IPS DF 6.9 (cell line): ENCODE data around the gene DENND4C.
A peak's percentile ranks its signal among the peaks of the same experiment; 100 is the strongest.
"Not testable (repeated sequence)": the region's sequence is repeated elsewhere in the genome, so short reads cannot be mapped to it uniquely, and the experiment has no call there.

Experiments
- DNase-seq: peaks from one replicate; pipeline ENCODE4 v3.0.0-alpha.2; 2013; ENCODE audit warnings: low read depth, low spot score
- H3K27ac ChIP-seq: one replicate; pipeline ENCODE4 v1.5.1; 2013; ENCODE audit warnings: low read length, control low read depth
- H3K27me3 ChIP-seq: 2 replicates; pipeline ENCODE4 v1.6.1; 2013; ENCODE audit warnings: mild to moderate bottlenecking, low read length; ENCODE audit not compliant: control insufficient read depth, insufficient read depth
- H3K36me3 ChIP-seq: 2 replicates; pipeline ENCODE4 v1.6.1; 2013; ENCODE audit warnings: low read length; ENCODE audit not compliant: control insufficient read depth, insufficient read depth
- H3K4me1 ChIP-seq: 2 replicates; pipeline ENCODE4 v1.6.1; 2013; ENCODE audit warnings: low read length; ENCODE audit not compliant: control insufficient read depth, insufficient read depth
- H3K4me3 ChIP-seq: 2 replicates; pipeline ENCODE4 v1.5.1; 2013; ENCODE audit warnings: mild to moderate bottlenecking, low read length
- H3K9me3 ChIP-seq: 2 replicates; pipeline ENCODE4 v1.6.1; 2013; ENCODE audit warnings: low read length, inconsistent platforms; ENCODE audit not compliant: control insufficient read depth, insufficient read depth
- WGBS: extraction: QIAGEN DNeasy Blood & Tissue Kit; methylation state at CpG from one replicate; pipeline ENCODE4 v1.1.7; 2013; ENCODE audit warnings: mixed read lengths, missing lambda C conversion rate; ENCODE audit not compliant: insufficient read length, insufficient coverage; 5-methylcytosine and 5-hydroxymethylcytosine counted together

DENND4C gene

GRCh38 chr9:19408316-19408692 lies 177.8 kb downstream of the DENND4C start:
- no peak overlapping the region for H3K27ac ChIP-seq
- H3K4me1 ChIP-seq: no peaks in the 10 kb centered on the region
- DNase-seq: no peak
- no peaks in the 10 kb centered on the region for H3K27me3 ChIP-seq
- no CpG with 5 or more reads among the region's 20 CpGs for WGBS
- H3K9me3 ChIP-seq: no peaks in the 10 kb centered on the region
- peak overlapping the region; percentile 52; the same call in 1 of the 2 replicates for H3K4me3 ChIP-seq
- H3K36me3 ChIP-seq: no peaks in the 10 kb centered on the region

GRCh38 chr9:19408693-19409400 lies 178.4 kb downstream of the DENND4C start, which contains the start of gene ACER2:
TSS of gene ACER2 (plus strand) at chr9:19409009. CDS start at chr9:19409085, 76 bp downstream.
- H3K27me3 ChIP-seq: no peaks in the 10 kb centered on the region
- H3K36me3 ChIP-seq: no peaks in the 10 kb centered on the region
- no peaks in the 10 kb centered on the region for H3K9me3 ChIP-seq
- peak; percentile 66 for DNase-seq
- no peak within 1 kb of the TSS for H3K27ac ChIP-seq
- peak within 1 kb of the TSS; percentile 52 for H3K4me3 ChIP-seq
- H3K4me1 ChIP-seq: no peaks in the 10 kb centered on the region
- no CpG with 5 or more reads among the region's 61 CpGs for WGBS

GRCh38 chr9:19409401-19410194 lies 179.1 kb downstream of the DENND4C start:
- no peak for DNase-seq
- H3K9me3 ChIP-seq: no peaks in the 10 kb centered on the region
- WGBS: no CpG with 5 or more reads among the region's 17 CpGs
- H3K4me3 ChIP-seq: peak overlapping the region; percentile 52; the same call in 1 of the 2 replicates
- H3K27ac ChIP-seq: no peak overlapping the region
- no peaks in the 10 kb centered on the region for H3K4me1 ChIP-seq
- H3K27me3 ChIP-seq: no peaks in the 10 kb centered on the region
- no peaks in the 10 kb centered on the region for H3K36me3 ChIP-seq

GRCh38 chr9:19410195-19410503 lies 179.7 kb downstream of the DENND4C start:
- Histone ChIP-seq H3K4me3 (no peak overlapping the region), H3K27me3 (no peaks in the 10 kb centered on the region), H3K27ac (no peak overlapping the region), H3K9me3 (no peaks in the 10 kb centered on the region), H3K36me3 (no peaks in the 10 kb centered on the region), H3K4me1 (no peaks in the 10 kb centered on the region)
- no CpG with 5 or more reads among the region's 2 CpGs for WGBS
- no peak for DNase-seq

- no CpG with 5 or more reads among the region's 2 CpGs for whole genome bisulfite sequencing
- H3K4me1 ChIP-seq: no peaks in the 10 kb centered on the region
- H3K9me3 ChIP-seq: no peaks in the 10 kb centered on the region
- no peak for DNase-seq
- H3K27me3 ChIP-seq: no peaks in the 10 kb centered on the region
- H3K27ac ChIP-seq: no peak overlapping the region
- H3K4me3 ChIP-seq: no peak overlapping the region
- H3K36me3 ChIP-seq: no peaks in the 10 kb centered on the region
These were observed 180.1 kb downstream of the DENND4C start for GRCh38 chr9:19410594-19410993.

GRCh38 chr9:19411316-19411715 lies 180.8 kb downstream of the DENND4C start:
- Histone ChIP-seq H3K4me1 (no peaks in the 10 kb centered on the region), H3K36me3 (no peaks in the 10 kb centered on the region), H3K4me3 (no peak overlapping the region), H3K9me3 (no peaks in the 10 kb centered on the region), H3K27me3 (no peaks in the 10 kb centered on the region), H3K27ac (no peak overlapping the region)
- WGBS: no CpG with 5 or more reads among the region's 8 CpGs
- DNase-seq: no peak

- DNase-seq, H3K4me1 ChIP-seq, H3K4me3 ChIP-seq, H3K9me3 ChIP-seq, H3K27me3 ChIP-seq, H3K27ac ChIP-seq, H3K36me3 ChIP-seq: not testable (repeated sequence)
- no CpG with 5 or more reads among the region's 3 CpGs for WGBS
These were observed 183.0 kb downstream of the DENND4C start for GRCh38 chr9:19413456-19413855.

GRCh38 chr9:19416143-19416542 lies 185.7 kb downstream of the DENND4C start:
- no peak for DNase-seq
- H3K36me3 ChIP-seq: no peaks in the 10 kb centered on the region
- no peak overlapping the region for H3K4me3 ChIP-seq
- no CpG with 5 or more reads among the region's 2 CpGs for WGBS
- H3K27me3 ChIP-seq: no peaks in the 10 kb centered on the region
- no peaks in the 10 kb centered on the region for H3K9me3 ChIP-seq
- no peaks in the 10 kb centered on the region for H3K4me1 ChIP-seq
- H3K27ac ChIP-seq: no peak overlapping the region

- Histone ChIP-seq H3K4me1 (no peaks in the 10 kb centered on the region; the same call in 1 of the 2 replicates), H3K4me3 (no peak overlapping the region), H3K27me3 (no peaks in the 10 kb centered on the region), H3K27ac (no peak overlapping the region), H3K36me3 (no peaks in the 10 kb centered on the region; the same call in 1 of the 2 replicates), H3K9me3 (no peaks in the 10 kb centered on the region)
- no CpG with 5 or more reads among the region's 1 CpG for WGBS
- DNase-seq: no peak
These were observed 190.4 kb downstream of the DENND4C start for GRCh38 chr9:19420877-19421276.
